TTC549 (cell line): Measurements from ENCODE around the gene IL10RB.
"Not testable (repeated sequence)": the region's sequence is repeated elsewhere in the genome, so short reads cannot be mapped to it uniquely, and the experiment has no call there.

Source experiments
- FAIRE-seq: peaks from 2 replicates; lab custom pipeline; 2012; peaks lifted over from hg19 to GRCh38; lab: Jason Lieb, UNC

The IL10RB gene

DNA sequence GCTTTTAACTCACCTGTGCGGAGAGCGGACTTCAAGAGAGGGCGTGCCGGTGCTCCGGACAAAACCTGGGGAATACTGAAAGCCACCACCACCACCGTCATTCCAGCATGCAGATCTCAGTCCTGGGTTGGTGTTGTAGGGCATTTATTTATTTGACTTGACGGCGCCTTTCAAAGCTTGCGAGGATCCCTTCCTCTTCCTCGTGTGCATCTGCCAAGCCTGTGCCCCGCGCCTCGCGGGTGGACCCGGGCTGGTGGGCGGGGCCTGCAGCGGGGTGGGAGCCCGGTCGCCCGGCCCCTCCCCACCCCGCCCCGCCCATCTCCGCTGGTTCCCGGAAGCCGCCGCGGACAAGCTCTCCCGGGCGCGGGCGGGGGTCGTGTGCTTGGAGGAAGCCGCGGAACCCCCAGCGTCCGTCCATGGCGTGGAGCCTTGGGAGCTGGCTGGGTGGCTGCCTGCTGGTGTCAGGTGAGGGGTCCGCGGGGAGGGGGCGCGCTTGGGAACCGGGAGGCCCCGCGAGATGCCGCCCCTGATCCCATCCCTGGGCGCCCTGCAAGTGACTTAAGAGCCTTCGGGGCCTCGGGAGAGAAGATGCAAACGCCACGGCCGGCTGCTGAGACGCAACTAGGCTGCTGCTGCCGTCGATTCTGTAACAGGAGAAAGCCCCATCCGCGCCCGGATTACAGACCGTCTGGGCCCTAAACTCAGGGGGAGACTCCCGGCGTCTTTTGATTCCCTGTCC lies at the start of gene IL10RB:
Gene IL10RB (plus strand): TSS at position 318 of the 739 bp plus-strand sequence. CDS start 99 bp downstream, at position 417.
- FAIRE-seq = no peak

DNA sequence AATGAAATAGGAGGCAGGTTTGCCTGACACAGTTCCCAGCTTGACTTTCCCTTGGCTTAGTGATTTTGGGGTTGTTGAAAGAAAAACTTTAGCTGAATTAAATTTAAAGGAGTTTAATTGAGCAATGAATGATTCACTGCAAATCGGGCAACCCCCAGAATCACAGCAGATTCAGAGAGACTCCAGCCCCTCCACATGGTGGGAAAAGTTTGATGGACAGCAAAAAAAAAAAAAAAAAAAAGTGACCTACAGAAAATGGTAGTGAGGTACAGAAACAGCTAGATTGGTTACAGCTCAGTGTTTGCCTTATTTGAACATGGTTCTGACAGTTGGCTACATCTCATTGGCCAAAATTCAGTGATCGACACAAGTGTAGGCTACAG lies 49.0 kb upstream of the IL10RB start:
- FAIRE-seq = no peak

DNA sequence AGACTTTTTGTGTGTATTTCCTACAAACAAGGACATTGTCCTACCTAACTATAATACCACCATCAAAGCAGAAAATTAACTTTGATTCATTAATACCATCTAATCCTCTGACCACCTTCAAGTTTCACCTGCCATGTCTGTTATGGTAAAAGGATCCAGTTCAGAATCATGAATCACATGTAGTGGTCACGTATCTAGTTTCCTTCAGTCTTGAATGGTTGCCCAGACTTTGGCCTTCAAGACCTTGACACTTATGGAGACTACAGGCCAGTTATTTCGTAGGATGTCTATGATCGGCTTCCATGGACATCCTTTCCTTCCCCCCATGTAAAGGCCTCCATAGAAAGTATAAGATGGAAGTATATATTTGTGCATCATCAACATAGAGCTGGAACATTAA lies 46.9 kb upstream of the IL10RB start:
- no peak for FAIRE-seq

GRCh38 chr21:33219954-33220353 lies 46.2 kb upstream of the IL10RB start:
- FAIRE-seq = no peak

DNA sequence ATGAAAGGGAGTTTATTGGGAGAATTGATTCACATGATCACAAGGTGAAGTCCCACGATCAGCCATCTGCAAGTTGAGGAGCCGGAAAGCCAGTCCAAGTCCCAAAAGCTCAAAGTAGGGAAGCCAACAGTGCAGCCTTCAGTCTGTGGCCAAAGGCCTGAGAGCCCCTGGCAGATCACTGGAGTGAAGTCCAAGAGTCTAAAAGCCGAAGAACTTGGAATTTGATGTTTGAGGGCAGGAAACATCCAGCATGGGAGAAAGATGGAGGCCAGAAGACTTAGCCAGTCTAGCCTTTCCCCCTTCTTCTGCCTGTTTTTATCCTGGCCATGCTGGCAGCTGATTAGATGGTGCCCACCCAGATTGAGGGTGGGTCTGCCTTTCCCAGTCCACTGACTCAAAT lies 40.8 kb upstream of the IL10RB start:
- FAIRE-seq = not testable (repeated sequence)

DNA sequence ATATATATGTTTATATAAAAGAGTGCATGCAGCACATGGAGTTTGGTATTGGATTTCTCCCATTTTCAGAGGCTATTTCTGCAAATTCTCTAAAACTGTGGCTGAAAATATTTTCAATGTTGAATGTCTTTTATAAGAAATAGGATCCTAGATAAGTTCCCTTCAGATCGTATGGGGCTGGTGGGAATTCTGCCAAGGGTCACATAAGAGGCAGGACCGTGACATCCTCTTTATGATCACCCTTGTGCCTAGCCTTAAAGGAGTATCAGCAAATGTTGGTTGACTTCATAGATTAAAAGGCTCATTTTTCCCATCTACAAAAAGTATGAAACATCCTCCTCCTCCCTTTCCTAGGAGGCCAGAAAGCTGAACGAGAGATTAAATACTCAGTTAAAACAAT lies 37.7 kb upstream of the IL10RB start:
- FAIRE-seq = no peak

GRCh38 chr21:33229099-33229783 lies 36.9 kb upstream of the IL10RB start:
- no peak for FAIRE-seq

DNA sequence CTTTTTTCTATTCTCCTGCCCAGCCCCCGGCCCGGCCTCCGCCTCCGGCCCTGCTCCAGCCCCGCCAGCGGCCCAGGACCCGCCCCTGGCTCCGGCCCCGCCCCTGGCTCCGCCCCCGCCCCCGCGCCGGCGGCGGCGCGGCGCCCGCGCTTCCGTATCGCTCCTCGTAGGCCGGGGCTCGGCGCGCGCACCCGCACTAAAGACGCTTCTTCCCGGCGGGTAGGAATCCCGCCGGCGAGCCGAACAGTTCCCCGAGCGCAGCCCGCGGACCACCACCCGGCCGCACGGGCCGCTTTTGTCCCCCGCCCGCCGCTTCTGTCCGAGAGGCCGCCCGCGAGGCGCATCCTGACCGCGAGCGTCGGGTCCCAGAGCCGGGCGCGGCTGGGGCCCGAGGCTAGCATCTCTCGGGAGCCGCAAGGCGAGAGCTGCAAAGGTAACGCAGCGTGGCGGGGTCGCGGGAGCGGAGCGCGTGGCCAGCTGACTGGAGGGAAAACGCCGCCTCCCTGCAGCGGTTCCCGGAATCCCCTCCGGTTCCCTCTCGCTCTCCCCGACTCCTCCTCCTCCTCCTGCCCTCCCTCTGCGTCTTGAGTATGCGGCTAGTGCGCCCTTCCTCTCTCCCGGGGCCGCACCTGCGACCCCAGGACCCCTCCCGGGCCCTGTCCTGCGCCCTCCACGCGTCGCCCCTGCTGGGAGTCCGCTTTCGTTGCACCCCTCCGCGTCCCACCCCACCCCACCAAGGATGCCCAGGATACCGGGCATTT lies 36.2 kb upstream of the IL10RB start, which contains the start of gene IFNAR2:
Gene IFNAR2 (plus strand): TSS at position 155 of the 761 bp plus-strand sequence. CDS start 11,985 bp downstream, outside the sequence.
- no peak for FAIRE-seq

DNA sequence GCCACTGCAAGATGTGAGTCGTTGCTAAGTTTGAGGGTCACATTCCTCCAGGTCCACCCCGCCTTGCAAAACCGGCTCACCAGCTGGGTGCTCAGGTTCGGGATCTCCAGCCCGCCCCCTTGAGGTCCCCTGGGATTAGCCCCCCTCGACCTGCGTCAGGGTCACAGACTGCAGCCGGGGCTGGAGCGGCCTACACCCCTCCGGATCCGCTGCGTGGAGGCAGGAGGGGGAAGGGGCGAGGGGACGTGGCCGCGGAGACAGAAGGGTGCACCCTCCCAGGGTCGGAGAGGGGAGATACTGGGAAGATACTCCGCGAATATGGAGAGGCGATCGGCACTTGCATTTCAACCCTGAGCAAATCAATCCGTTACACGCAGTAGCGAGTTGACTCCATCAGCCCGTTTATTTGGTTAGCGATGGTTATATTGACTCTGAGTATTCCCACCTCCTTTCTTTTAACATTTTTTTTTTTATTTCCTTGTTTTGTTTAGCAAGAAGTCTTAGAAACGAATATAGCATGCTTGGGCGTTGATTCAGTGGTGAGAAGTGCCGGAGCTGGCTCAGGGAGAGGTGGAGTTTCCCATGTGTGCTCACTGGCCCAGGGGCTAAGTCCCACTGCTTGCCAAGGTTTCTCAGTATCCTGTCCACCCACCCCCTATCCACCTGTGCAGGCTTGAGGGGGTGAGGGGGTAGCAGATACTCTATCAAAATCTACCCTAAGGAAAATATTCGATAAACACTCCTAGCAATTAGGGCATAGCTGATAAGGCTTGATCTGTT lies 35.4 kb upstream of the IL10RB start:
- FAIRE-seq = no peak

- no peak for FAIRE-seq
These were observed 34.6 kb upstream of the IL10RB start for GRCh38 chr21:33231526-33231925.

- no peak for FAIRE-seq
These were observed 33.7 kb upstream of the IL10RB start for GRCh38 chr21:33232291-33233034.

- FAIRE-seq = no peak
These were observed 31.3 kb upstream of the IL10RB start for GRCh38 chr21:33234635-33235520.

GRCh38 chr21:33236013-33236686 lies 30.0 kb upstream of the IL10RB start:
- FAIRE-seq = no peak

GRCh38 chr21:33236766-33237165 lies 29.4 kb upstream of the IL10RB start:
- FAIRE-seq = no peak

DNA sequence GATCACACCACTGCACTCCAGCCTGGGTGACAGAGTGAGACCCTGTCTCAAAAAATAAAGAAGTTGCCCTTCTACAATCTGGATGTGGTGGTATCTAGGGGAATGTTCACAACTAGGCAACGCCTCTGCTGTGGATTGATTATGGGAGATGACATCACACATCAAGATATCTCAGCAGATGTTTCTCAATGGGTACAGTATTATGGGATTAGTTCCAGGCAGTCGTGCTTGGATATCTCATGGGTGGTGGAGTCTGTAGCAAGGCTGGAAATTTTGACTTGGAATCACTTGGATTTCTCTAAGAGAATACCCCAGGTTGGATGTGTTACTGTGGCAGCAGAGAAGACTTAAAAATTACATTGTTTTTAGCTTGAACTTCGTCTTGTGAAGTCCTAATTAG lies 28.7 kb upstream of the IL10RB start:
- FAIRE-seq = no peak

- no peak for FAIRE-seq
These were observed 28.0 kb upstream of the IL10RB start for GRCh38 chr21:33238146-33238545.

DNA sequence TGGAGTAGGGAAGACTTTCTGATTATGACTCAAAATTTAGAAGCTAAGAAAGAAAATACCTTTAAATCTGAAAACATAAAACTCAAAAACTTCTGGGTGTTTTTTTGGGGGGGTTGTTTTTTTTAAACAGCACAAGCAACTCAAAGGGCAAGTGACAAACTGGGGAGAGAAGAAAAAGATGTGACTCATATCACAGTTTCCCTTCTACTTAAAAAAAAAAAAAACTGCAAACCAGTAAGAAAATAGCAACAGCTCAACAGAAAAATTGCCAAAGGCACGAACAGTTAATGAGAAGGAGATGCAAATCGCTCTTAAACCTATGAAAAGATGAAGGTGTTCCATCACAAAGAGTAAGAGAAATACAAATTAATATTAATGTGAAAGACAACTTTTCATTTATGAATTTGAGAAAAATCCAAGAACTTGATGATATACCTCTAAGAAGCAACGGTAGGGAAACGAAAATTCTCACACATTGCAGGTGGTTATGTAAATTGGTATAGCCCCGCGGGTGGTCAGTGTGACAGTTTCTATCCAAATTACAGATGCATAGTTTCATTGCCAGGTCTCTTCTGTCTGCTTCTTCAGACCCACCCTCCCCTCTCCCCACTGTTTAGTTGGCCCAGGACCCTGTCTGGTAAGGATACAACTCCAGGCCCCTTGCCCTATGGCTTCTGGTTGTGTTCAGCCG lies 27.5 kb upstream of the IL10RB start:
- FAIRE-seq = no peak

DNA sequence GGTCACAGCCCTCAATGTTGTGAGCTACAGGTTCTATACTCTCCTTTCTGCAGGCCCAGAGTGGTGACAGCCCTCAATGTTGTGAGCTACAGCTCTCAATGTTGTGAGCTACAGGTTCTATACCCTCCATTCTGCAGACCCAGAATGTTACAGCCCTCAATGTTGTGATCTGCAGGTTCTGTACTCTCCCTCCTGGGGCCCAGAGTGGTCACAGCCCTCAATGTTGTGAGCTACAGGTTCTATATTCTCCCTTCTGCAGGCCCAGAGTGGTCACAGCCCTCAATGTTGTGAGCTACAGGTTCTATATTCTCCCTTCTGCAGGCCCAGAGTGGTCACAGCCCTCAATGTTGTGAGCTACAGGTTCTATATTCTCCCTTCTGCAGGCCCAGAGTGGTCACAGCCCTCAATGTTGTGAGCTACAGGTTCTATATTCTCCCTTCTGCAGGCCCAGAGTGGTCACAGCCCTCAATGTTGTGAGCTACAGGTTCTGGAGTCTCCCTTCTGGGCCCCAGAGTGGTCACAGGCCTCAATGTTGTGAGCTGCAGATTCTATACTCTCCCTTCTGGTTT lies 26.5 kb upstream of the IL10RB start:
- not testable (repeated sequence) for FAIRE-seq

DNA sequence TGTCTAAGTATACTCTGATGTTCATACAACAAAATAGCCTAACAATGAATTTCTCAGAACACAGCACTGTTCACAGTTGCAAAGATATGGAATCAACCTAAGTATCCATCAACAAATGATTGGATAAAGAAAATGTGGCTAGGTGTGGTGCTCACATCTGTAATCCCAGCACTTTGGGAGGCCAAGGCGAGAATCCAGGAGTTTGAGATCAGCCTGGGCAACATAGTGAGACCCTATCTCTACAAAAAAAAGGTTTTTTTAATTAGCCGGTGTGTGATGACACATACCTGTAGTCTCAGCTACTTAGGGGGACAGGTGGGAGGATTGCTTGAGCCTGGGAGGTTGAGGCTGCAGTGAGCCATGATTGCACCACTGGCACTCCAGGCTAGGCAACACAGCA lies 25.8 kb upstream of the IL10RB start:
- no peak for FAIRE-seq
